Testis (tissue), 3 donors: ENCODE measurements around the gene TAPBPL. TPM values are rescaled to one million over a fixed set of nuclear protein-coding genes. Genes with fewer than 3 reads are reported as not detected.

Experiments
- DNase-seq: peaks from one replicate; pipeline ENCODE4 v3.0.0-alpha.2; 2019
- H3K27ac ChIP-seq, 2 donors: fragments of 200-600 bp; sonication (generic); one replicate each; pipeline ENCODE4 v1.5.1; 2019
- H3K27me3 ChIP-seq: fragments of 200-600 bp; sonication (generic); one replicate; pipeline ENCODE4 v1.5.1; 2019
- H3K36me3 ChIP-seq: fragments of 200-600 bp; sonication (generic); one replicate; pipeline ENCODE4 v1.5.1; 2017; ENCODE audit warnings: low read depth; ENCODE audit errors: missing control alignments
- H3K4me1 ChIP-seq: fragments of 200-600 bp; sonication (generic); one replicate; pipeline ENCODE4 v1.5.1; 2019
- H3K4me3 ChIP-seq, 2 donors: fragments of 200-600 bp; sonication (generic); one replicate each; pipeline ENCODE4 v1.5.1; 2017 to 2019
- H3K9me3 ChIP-seq: fragments of 200-600 bp; sonication (generic); one replicate; pipeline ENCODE4 v1.5.1; 2017
- CTCF ChIP-seq, 3 experiments: fragments of 450-650 bp in 2 of 3; fragments of 200-600 bp in 1 of 3; sonication (generic) in 1 of 3; IDR thresholded peaks; one replicate each; pipeline ENCODE4 v1.5.1; 2016 to 2019; ENCODE audit warnings: antibody characterized with exemption in 3 of 3, mild to moderate bottlenecking in 2 of 3, moderate library complexity in 1 of 3
- POLR2A ChIP-seq: fragments of 450-650 bp; IDR thresholded peaks from one replicate; pipeline ENCODE4 v1.6.1; 2017; ENCODE audit warnings: antibody characterized with exemption, mild to moderate bottlenecking, moderate library complexity
- WGBS, 2 donors: methylation state at CpG; one replicate each; pipeline ENCODE4 v1.1.5; 2018; 5-methylcytosine and 5-hydroxymethylcytosine counted together
- intact Hi-C: fragments of 100-400 bp; cut with DNase I; formaldehyde crosslinking; loops from one replicate; pipeline ENCODE4 v1.15.1; 2023; ENCODE audit warnings: low total_unique reads
- polyA plus RNA-seq: library from polyadenylated mRNA; stranded (reverse); fragments of 350-450 nt; fragmentation: Illumina TruSeq; extraction: RNeasy Lipid Tissue Mini Kit (QIAGEN cat#74804); gene quantifications from one replicate; pipeline ENCODE4 v1.2.3, GENCODE V29; 2014; ENCODE audit warnings: low read depth, low replicate concordance; ENCODE audit not compliant: insufficient read depth
- total RNA-seq, 2 donors: library from RNA; depleted of rRNA; stranded (reverse); fragments of >200 nt; gene quantifications; one replicate each; pipeline ENCODE4 v1.2.3, GENCODE V29; 2016

Gene TAPBPL
- total and polyA plus RNA-seq, 3 donors from 2014 or later: 18.4 to 29.8 (median 20.1) TPM

GRCh38 chr12:6452245-6452943 lies 552 bp downstream of the TAPBPL start:
- H3K27me3 ChIP-seq: no peaks in the 10 kb centered on the region
- H3K4me1 ChIP-seq: peaks cover 22% of the 10 kb centered on the region
- no peaks in the 10 kb centered on the region for H3K36me3 ChIP-seq
- H3K9me3 ChIP-seq: no peaks in the 10 kb centered on the region
- H3K27ac ChIP-seq: peak overlapping the region; percentile 94 to 97
- TF ChIP-seq POLR2A (no peak), CTCF (IDR thresholded peaks at IDR 0.05) (no peak)
- intact Hi-C loops: loop anchor here (10.0 kb wide), 1 partner anchor 118 kb away; no protein-coding TSS in a partner anchor
- peak; percentile 80 for DNase-seq
- H3K4me3 ChIP-seq: peak overlapping the region; percentile 63 to 77
- 7 to 8% methylated on average over 9 of the region's 9 CpGs for WGBS, 2 donors

- H3K27me3 ChIP-seq: no peaks in the 10 kb centered on the region
- no peak for TF ChIP-seq CTCF (IDR thresholded peaks at IDR 0.05)
- WGBS, 2 donors: 66 to 79% methylated on average over 17 of the region's 17 CpGs
- intact Hi-C loops: loop anchor here (10.0 kb wide), 1 partner anchor 118 kb away; no protein-coding TSS in a partner anchor
- peaks cover 22% of the 10 kb centered on the region for H3K4me1 ChIP-seq
- no peak for DNase-seq
- H3K9me3 ChIP-seq: no peaks in the 10 kb centered on the region
- H3K27ac ChIP-seq: peak overlapping the region; percentile 29 to 94
- H3K36me3 ChIP-seq: no peaks in the 10 kb centered on the region
- no peak overlapping the region for H3K4me3 ChIP-seq
Observed at GRCh38 chr12:6452944-6453630, 1.2 kb downstream of the TAPBPL start.

- no peaks in the 10 kb centered on the region for H3K9me3 ChIP-seq
- TF ChIP-seq POLR2A (no peak), CTCF (IDR thresholded peaks at IDR 0.05) (no peak)
- no peaks in the 10 kb centered on the region for H3K36me3 ChIP-seq
- intact Hi-C loops: loop anchor here (10.0 kb wide), 1 partner anchor 123 kb away; no protein-coding TSS in a partner anchor
- no peak for DNase-seq
- H3K27ac ChIP-seq: no peak overlapping the region
- 89 to 91% methylated on average over 10 to 12 of the region's 12 CpGs for WGBS, 2 donors
- H3K27me3 ChIP-seq: no peaks in the 10 kb centered on the region
- peaks cover 9% of the 10 kb centered on the region for H3K4me1 ChIP-seq
- H3K4me3 ChIP-seq: no peak overlapping the region
Observed at GRCh38 chr12:6457220-6457945, 5.5 kb downstream of the TAPBPL start.

GRCh38 chr12:6458281-6459003 lies 6.6 kb downstream of the TAPBPL start:
- Histone ChIP-seq H3K4me3 (no peak overlapping the region), H3K27ac (no peak overlapping the region), H3K4me1 (no peaks in the 10 kb centered on the region), H3K36me3 (no peaks in the 10 kb centered on the region), H3K27me3 (no peaks in the 10 kb centered on the region), H3K9me3 (no peaks in the 10 kb centered on the region)
- 94 to 95% methylated on average over 14 of the region's 14 CpGs for WGBS, 2 donors
- intact Hi-C loops: loop anchor here (10.0 kb wide), 1 partner anchor 124 kb away; no protein-coding TSS in a partner anchor
- TF ChIP-seq CTCF (IDR thresholded peaks at IDR 0.05): no peak
- TF ChIP-seq POLR2A: no peak
- DNase-seq: no peak
